Activated T-cell treated with anti-CD3 and anti-CD28 coated beads for 4 hours (primary cell): ENCODE measurements around the gene SLC9A4.
"Not testable (repeated sequence)": the region's sequence is repeated elsewhere in the genome, so short reads cannot be mapped to it uniquely, and the experiment has no call there.

Experiments
- DNase-seq: peaks from one replicate; pipeline ENCODE4 v3.0.0-alpha.2; 2020

SLC9A4 gene

GRCh38 chr2:102558463-102558862 is 85.4 kb downstream of the SLC9A4 start:
- DNase-seq, result no peak

GRCh38 chr2:102562542-102562941 is 89.5 kb downstream of the SLC9A4 start:
- not testable (repeated sequence) for DNase-seq

GRCh38 chr2:102575888-102576287 is 102.9 kb downstream of the SLC9A4 start:
- DNase-seq, result no peak

GRCh38 chr2:102578376-102578775 is 105.3 kb downstream of the SLC9A4 start:
- no peak for DNase-seq

- no peak for DNase-seq
Measured at GRCh38 chr2:102581911-102582310, 108.9 kb downstream of the SLC9A4 start.

- DNase-seq, result no peak
Measured at GRCh38 chr2:102582845-102583244, 109.8 kb downstream of the SLC9A4 start.
